GM10266 (cell line): ENCODE data around the gene ITGA4.

Source experiments
- DNase-seq: peaks from one replicate; pipeline ENCODE4 v3.0.0; 2012; ENCODE audit errors: extremely low spot score
- CTCF ChIP-seq: IDR thresholded peaks from 2 replicates; pipeline ENCODE4 v1.5.1; 2012; ENCODE audit warnings: mild to moderate bottlenecking, low read depth; ENCODE audit not compliant: control insufficient read depth, insufficient read depth; ENCODE audit errors: missing control alignments

The ITGA4 gene

DNA sequence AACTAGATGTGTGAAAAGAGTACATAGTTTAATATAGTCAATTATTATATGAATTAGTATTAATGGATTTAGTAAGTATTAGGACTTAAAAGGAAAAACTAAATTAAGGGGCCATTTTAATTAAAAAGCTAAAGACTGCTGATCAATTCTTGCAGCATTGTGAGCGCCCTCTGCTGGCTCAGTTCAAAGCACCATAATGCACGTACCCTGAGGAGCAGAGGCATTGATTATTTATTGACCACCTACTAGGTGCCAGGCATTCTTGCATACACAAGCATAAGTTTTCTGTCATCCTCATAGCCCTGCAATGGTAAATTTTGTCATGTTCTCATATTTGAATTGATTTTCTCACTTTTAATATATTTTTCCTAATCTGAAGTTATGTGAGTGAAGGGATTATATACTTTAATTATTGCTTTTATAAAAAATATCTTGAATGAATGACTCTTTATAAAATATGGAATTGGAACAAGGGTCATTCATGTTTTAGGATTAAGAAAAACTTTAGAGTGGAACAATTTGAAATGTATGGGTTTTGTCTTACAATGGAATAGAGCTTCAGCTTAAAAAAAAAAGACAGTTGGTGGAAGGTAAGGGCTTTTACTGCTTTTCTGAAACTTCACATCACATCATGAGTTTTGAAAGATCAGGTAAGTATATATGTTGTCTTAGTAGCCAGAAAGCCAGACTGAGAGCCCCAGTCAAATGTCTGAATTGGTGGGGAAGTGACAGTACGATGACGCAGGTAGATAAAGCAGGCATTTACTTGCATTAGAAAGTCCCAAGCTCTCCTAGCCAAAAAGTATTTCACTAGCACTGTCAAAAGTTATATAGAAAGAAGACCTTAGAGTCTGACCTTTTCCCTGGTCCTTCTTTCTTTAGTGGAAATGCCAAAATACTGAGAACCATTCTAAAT, 9.7 kb downstream of the ITGA4 start:
- no peak for DNase-seq
- peak; percentile 80 for TF ChIP-seq CTCF

DNA sequence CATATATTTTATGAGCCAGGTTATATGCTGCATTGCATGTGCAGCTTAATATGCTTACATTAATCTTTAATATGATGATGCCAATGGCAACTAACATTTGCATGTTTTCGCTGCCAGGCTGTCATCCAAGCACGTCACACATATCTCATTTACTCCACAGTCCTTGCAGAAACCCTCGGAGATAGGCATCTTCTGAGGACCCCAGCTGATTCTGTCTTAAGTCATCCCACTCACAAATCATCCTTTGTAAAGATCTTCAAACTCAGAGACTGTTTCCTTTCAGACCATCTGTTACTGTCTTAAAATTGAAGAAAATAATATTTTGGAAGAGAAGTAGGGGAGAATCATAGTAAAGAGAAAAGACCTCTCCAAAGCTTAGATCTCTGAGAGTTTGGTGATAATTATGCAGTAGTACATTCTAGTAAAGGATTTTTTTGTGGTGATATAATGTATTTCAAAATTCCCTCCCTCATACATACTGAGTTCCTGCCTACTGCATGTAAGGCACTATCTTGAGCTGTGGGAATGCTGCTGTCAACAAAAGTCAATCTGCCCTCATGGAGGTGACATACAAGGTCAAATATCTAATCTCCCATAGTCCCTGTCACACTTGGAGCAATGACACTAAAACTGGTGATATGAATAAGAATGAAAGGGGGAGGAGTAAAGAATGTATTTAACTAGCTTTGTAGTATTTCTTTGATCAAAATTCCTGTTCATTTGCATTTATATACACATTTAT, 11.0 kb downstream of the ITGA4 start:
- DNase-seq = no peak
- TF ChIP-seq CTCF = no peak

DNA sequence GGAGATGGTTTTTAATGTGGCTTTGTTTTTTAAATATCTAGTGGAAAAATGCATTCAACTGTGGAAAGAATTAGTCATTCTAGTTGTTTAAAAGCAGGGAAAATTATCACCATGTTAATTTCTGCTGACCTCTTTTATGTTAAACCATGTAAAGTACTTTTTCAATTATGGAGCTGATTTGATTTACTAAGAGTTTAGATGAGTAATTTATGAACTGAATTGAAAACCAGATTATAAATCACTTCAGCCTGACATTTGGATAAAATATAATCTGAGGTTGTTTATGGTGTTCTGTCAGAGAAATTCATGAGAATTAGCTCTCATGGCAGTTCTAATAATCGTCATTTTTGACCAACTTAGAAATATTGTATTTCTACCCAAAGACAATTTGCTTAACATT, 11.6 kb downstream of the ITGA4 start:
- no peak for DNase-seq
- TF ChIP-seq CTCF = no peak

- no peak for TF ChIP-seq CTCF
- DNase-seq = no peak
Measured at GRCh38 chr2:181471226-181471625, 14.0 kb downstream of the ITGA4 start.

DNA sequence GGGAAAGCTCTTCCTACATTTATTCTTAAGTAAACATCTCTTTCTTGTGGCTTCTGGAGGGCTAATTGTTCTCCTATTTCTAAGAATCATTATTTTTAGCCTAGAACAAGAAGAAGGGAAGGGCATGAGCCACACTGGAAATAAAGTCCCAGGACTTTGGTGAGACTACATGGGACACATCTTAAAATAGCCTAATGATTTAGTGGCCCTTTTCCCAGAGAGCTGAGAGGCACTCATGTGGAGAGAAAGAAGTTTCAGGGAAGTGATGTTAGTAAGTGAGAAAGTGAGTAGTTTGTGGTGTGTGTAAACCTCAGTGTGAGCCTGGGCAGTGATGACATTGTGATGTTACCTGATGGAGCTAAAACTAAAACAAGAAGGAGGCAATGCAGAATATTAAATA, 14.6 kb downstream of the ITGA4 start:
- no peak for TF ChIP-seq CTCF

GRCh38 chr2:181472990-181473389, 15.8 kb downstream of the ITGA4 start:
- TF ChIP-seq CTCF = no peak
- no peak for DNase-seq

More for the DNA sequence above, 14.6 kb downstream of the ITGA4 start:
- DNase-seq = no peak
